Kidney epithelial cell (primary cell): ENCODE measurements around the gene HTR1B. TPM values are rescaled to one million over a fixed set of nuclear protein-coding genes. Genes with fewer than 3 reads are reported as not detected.

ENCODE experiments used
- DNase-seq: peaks from one replicate; pipeline ENCODE4 v3.0.0-alpha.2; 2010; ENCODE audit warnings: low read depth
- H3K27me3 ChIP-seq: 2 replicates; pipeline ENCODE4 v1.6.0; 2011; ENCODE audit warnings: low read length; ENCODE audit not compliant: control insufficient read depth, insufficient read depth
- H3K36me3 ChIP-seq: 2 replicates; pipeline ENCODE4 v1.5.1; 2011; ENCODE audit warnings: low read length; ENCODE audit not compliant: control insufficient read depth, insufficient read depth
- H3K4me3 ChIP-seq: 2 replicates; pipeline ENCODE4 v1.5.1; 2011; ENCODE audit warnings: low read depth, mild to moderate bottlenecking, control low read depth, low read length
- total RNA-seq: library from RNA; depleted of rRNA; stranded (reverse); fragments of >200 nt; gene quantifications from 2 replicates; pipeline ENCODE4 v1.2.3, GENCODE V29; 2015
- TF ChIP-seq, protein P1 (sequence below): IDR thresholded peaks from 2 replicates; pipeline ENCODE4 v1.5.1; 2011; ENCODE audit warnings: mild to moderate bottlenecking, moderate library complexity, low read length, control low read depth, inconsistent platforms; ENCODE audit not compliant: insufficient read depth, poor library complexity, severe bottlenecking

The HTR1B gene
- total RNA-seq, 1 donor from 2014 or later: 1.5 TPM

DNA sequence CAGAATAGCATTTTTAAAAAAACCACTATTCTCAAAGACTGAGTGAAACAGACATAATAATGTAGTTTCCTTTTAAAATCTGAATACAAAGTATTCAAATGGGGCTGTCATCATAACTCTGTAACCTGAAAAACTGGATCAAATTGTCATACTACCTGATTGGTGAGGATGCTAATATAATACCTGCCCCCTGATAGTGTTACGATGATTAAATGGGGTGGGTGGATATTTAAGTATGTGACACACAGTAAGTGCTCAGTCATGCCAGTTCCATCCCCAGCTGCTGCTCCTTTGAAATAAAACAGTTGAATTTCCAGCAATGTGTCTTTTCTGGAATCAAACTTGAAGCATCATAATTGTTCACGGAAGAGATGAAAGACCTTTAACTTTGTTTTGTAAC lies 8.9 kb downstream of the HTR1B start:
- DNase-seq: no peak
- TF ChIP-seq, protein P1, sequence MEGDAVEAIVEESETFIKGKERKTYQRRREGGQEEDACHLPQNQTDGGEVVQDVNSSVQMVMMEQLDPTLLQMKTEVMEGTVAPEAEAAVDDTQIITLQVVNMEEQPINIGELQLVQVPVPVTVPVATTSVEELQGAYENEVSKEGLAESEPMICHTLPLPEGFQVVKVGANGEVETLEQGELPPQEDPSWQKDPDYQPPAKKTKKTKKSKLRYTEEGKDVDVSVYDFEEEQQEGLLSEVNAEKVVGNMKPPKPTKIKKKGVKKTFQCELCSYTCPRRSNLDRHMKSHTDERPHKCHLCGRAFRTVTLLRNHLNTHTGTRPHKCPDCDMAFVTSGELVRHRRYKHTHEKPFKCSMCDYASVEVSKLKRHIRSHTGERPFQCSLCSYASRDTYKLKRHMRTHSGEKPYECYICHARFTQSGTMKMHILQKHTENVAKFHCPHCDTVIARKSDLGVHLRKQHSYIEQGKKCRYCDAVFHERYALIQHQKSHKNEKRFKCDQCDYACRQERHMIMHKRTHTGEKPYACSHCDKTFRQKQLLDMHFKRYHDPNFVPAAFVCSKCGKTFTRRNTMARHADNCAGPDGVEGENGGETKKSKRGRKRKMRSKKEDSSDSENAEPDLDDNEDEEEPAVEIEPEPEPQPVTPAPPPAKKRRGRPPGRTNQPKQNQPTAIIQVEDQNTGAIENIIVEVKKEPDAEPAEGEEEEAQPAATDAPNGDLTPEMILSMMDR: no peak

DNA sequence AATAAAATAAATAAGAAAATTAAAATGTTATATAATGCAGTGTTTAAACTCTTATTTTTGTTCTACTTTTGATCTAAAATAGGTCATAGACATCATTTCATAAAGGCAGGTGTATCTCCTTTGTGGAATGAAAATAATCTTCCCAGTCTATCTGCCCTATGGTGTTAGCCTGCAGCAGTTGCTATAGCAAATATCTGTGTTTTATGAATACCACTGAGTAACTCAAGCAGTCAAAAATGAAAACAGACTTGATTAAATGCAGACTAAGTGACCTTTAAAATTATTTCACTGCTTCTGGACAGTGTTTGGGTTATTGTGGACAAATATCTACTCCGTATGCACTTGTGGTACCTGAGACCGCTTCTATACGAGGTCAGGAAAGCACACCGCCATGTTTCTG lies 11.8 kb downstream of the HTR1B start:
- no peak for DNase-seq
- Histone ChIP-seq H3K4me3 (no peak overlapping the region), H3K27me3 (no peaks in the 10 kb centered on the region), H3K36me3 (no peaks in the 10 kb centered on the region)
- TF ChIP-seq, protein P1: no peak

More for the DNA sequence above, 8.9 kb downstream of the HTR1B start:
- Histone ChIP-seq H3K4me3 (no peak overlapping the region), H3K27me3 (no peaks in the 10 kb centered on the region), H3K36me3 (no peaks in the 10 kb centered on the region)

DNA sequence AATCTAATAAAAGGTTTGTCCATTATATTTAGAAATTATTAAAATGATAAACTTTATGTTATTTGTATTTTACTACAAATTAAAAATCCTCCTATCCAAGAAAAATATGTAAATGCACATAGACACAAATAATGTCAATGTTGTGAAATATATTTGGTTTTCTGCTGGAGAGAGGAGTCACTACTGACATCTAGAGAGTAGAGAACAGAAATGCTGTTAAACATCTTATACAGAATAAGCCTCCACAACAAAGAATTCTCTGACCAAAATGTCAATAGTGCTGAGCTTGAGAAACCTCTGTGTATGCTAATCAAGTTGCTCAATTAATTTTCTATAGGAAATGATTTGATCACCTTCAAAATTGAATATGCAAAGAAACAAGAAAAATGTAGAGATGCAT lies 12.4 kb downstream of the HTR1B start:
- no peak overlapping the region for H3K4me3 ChIP-seq
- no peak for DNase-seq
- H3K36me3 ChIP-seq: no peaks in the 10 kb centered on the region
- TF ChIP-seq, protein P1: no peak
- no peaks in the 10 kb centered on the region for H3K27me3 ChIP-seq

DNA sequence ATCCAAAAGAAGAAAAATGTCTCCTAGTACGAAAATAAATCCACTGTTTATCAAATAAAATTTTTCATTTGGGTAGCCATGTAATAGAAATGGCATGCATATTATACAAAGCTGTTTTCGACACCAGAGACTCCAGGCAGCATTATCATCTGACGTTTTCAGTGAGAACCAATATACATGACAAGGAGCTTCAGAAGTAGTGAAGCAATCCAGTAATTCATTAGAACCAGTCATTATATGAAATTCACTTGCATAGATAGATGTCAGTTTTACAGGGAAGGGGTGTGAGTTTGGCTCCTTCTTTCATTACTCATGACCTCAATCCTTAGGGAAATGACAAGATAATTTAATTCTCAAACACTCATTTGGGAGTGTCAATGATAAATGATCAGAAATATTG lies 14.7 kb downstream of the HTR1B start:
- no peak for DNase-seq
- Histone ChIP-seq H3K4me3 (no peak overlapping the region), H3K27me3 (no peaks in the 10 kb centered on the region), H3K36me3 (no peaks in the 10 kb centered on the region)
- TF ChIP-seq, protein P1: no peak

DNA sequence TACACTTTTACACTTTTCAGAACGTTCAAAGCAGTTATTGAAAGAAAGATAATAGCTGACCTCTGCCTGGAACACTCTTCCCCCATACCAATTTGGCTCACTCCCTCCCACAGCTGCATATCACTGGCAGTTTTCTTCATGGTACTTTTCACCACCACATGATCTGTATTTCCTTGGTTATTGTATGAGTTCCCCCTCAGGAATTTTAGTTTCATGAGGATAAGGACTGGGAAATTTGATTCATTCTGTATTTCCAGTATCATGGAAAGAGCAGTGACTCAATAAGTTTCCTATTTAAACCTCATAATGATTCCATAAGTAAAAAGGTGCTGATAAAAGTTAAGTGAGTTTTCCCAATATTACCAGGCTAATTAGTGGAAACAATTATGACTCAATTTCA lies 16.0 kb downstream of the HTR1B start:
- TF ChIP-seq, protein P1: no peak
- Histone ChIP-seq H3K36me3 (no peaks in the 10 kb centered on the region), H3K4me3 (no peak overlapping the region), H3K27me3 (no peaks in the 10 kb centered on the region)
- no peak for DNase-seq

DNA sequence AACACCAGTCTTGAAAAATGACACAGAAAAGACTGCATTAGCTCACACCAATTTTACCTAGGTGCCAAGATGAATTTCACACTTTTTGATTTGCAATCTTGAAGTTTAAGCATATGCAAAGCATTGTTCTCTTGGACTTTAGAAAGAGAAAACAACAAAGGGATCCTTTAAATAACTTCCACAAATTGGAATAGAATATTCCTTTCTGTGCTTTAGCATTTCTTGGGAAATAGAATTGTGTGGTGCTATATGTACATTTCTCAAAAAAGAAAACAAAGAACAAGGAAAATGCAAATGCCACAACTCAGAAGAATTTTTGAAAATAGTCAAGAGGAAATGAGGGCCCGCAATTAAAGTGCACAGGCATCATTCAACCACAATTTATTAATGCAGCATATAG lies 17.0 kb downstream of the HTR1B start:
- Histone ChIP-seq H3K4me3 (no peak overlapping the region), H3K36me3 (no peaks in the 10 kb centered on the region), H3K27me3 (no peaks in the 10 kb centered on the region)
- DNase-seq: no peak
- TF ChIP-seq, protein P1: no peak
